Activated CD4-positive, alpha-beta memory T cell treated with anti-CD3 and anti-CD28 coated beads for 36 hours (primary cell): ENCODE results near the gene OR52H1. TPM values are rescaled to one million over a fixed set of nuclear protein-coding genes. Genes with fewer than 3 reads are reported as not detected.

ENCODE experiments used
- CTCF ChIA-PET: fragments of 350-600 bp; sonication (Branson Sonifier 250); formaldehyde crosslinking; loops from one replicate; lab custom pipeline; 2021; ENCODE audit warnings: antibody characterized with exemption, inconsistent platforms; lab: Charles Lee
- POLR2A ChIA-PET: fragments of 350-600 bp; sonication (Branson Sonifier 250); formaldehyde crosslinking; loops from one replicate; lab custom pipeline; 2021; ENCODE audit warnings: antibody characterized with exemption; lab: Charles Lee
- DNase-seq: peaks from one replicate; pipeline ENCODE4 v3.0.0-alpha.2; 2020
- H3K27ac Mint-ChIP-seq: one replicate; pipeline ENCODE4 v1.8.0; 2021; ENCODE audit warnings: mixed read lengths
- H3K27me3 Mint-ChIP-seq: one replicate; pipeline ENCODE4 v1.8.0; 2021; ENCODE audit warnings: mixed read lengths
- H3K36me3 Mint-ChIP-seq: one replicate; pipeline ENCODE4 v1.8.0; 2021; ENCODE audit warnings: mixed read lengths
- H3K4me1 Mint-ChIP-seq: one replicate; pipeline ENCODE4 v1.8.0; 2021; ENCODE audit warnings: low read depth, mixed read lengths
- H3K4me3 Mint-ChIP-seq: one replicate; pipeline ENCODE4 v1.8.0; 2021; ENCODE audit warnings: mild to moderate bottlenecking, mixed read lengths
- H3K9me3 Mint-ChIP-seq: one replicate; pipeline ENCODE4 v1.8.0; 2021; ENCODE audit warnings: mixed read lengths
- intact Hi-C: fragments of 100-400 bp; cut with micrococcal nuclease; formaldehyde crosslinking; loops from one replicate; pipeline ENCODE4 v1.15.1; 2023
- total RNA-seq, 2 experiments: library from RNA; stranded (reverse); gene quantifications; one replicate each; pipeline ENCODE4 v1.2.3, GENCODE V29; 2021

OR52H1 gene
- total RNA-seq, 2 experiments from 2014 or later, result not detected

DNA sequence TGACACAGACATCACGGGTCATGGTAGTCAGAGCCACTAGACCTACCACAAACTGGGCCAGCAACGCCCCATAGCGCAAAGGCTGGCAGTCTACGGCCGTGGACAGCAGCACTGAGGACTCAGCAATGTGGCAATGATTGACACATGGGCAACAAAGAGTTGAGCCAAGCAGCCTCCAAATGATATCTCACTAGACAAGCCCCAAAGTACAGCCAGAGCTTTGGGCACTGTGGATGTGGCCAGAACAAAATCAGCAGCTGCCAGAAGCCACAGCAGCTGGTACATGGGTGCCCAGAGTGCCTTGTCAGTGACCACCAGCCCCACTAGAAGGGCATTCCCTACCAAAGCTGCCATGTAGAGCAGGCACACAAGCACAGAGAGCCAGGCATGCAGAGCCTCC is 20.6 kb downstream of the OR52H1 start:
- DNase-seq, result no peak
- POLR2A ChIA-PET, result no interaction called here
- Mint-ChIP-seq H3K36me3 (no peaks in the 10 kb centered on the region), H3K4me3 (no peak overlapping the region), H3K27me3 (no peaks in the 10 kb centered on the region), H3K4me1 (no peaks in the 10 kb centered on the region), H3K27ac (no peak overlapping the region), H3K9me3 (no peaks in the 10 kb centered on the region)
- intact Hi-C loops, result no loop called here
- CTCF ChIA-PET, result no interaction called here

DNA sequence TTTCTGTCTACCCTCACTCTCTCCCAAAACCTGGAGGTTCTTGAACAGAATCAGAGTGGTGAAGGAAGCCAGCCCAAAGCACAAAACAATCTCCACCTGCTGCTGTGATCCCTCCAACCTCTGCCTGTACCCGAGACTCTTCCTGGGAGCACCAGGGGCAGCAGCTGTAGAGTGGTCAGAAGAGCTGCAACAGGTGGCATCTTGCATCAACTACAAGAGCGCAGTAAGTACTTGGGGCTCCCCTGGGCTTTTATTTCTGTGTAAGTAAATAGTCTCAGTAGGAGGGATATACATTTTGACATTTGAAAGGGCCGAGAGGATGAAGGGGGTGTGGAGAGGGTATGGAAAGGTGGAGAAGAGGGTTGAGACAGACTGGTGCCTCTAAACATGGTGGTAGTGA is 23.6 kb downstream of the OR52H1 start:
- ChIA-PET CTCF (no interaction called here), POLR2A (no interaction called here)
- Mint-ChIP-seq H3K4me1 (no peaks in the 10 kb centered on the region), H3K4me3 (no peak overlapping the region), H3K9me3 (no peaks in the 10 kb centered on the region), H3K27ac (no peak overlapping the region), H3K27me3 (no peaks in the 10 kb centered on the region), H3K36me3 (no peaks in the 10 kb centered on the region)
- no peak for DNase-seq
- intact Hi-C loops, result no loop called here

DNA sequence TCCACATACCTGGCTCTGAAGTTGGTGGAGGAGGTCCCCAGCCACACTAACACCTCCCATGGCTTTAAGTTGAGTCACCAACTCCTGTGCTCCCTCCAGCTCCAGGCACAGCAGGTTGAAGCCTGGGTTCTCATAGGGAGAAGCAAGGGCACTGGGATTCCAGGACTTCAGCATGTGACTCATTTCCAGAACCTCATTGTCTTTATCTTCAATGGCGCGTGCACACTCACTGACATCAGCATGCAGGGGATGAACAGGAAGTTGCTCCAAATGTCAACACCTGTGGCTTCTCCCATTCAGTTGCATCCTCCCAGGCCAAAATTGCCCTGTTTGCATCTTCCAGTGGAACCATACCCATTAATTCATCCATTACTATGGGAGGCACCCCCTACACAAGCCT is 26.0 kb downstream of the OR52H1 start:
- ChIA-PET POLR2A (no interaction called here), CTCF (no interaction called here)
- Mint-ChIP-seq H3K4me3 (no peak overlapping the region), H3K9me3 (no peaks in the 10 kb centered on the region), H3K4me1 (no peaks in the 10 kb centered on the region), H3K36me3 (no peaks in the 10 kb centered on the region), H3K27ac (no peak overlapping the region), H3K27me3 (no peaks in the 10 kb centered on the region)
- intact Hi-C loops, result no loop called here
- DNase-seq, result no peak

GRCh38 chr11:5521540-5521939 is 26.8 kb downstream of the OR52H1 start:
- POLR2A ChIA-PET, result no interaction called here
- no peak for DNase-seq
- Mint-ChIP-seq H3K36me3 (no peaks in the 10 kb centered on the region), H3K27ac (no peak overlapping the region), H3K4me3 (no peak overlapping the region), H3K27me3 (no peaks in the 10 kb centered on the region), H3K4me1 (no peaks in the 10 kb centered on the region), H3K9me3 (no peaks in the 10 kb centered on the region)
- intact Hi-C loops, result no loop called here
- CTCF ChIA-PET, result no interaction called here

DNA sequence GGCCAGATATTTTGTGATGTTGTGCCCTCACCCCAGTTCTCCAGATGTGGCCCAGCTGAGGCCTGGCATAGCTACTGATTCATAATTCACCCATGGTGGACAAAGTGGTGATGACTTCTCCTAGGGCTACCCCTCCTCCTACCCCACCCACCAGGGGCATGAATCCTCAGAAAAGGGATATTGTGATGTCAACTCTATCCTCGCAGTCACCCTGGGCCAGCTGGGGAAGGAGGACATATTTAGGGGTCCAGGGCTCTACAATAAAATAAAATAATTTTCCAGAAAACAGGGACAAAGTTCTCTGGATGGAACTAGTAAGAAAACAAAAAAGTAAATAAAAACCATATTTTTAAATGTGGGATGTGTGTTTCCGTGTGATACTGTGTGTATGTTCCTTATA is 31.7 kb downstream of the OR52H1 start, which contains the start of gene UBQLNL:
UBQLNL (minus strand) TSS at position 101 of the 400 bp plus-strand sequence. CDS start 258 bp downstream, outside the sequence.
- H3K27ac Mint-ChIP-seq, result no peak within 1 kb of the TSS
- no peaks in the 10 kb centered on the region for H3K36me3 Mint-ChIP-seq
- POLR2A ChIA-PET, result no interaction called here
- no peaks in the 10 kb centered on the region for H3K4me1 Mint-ChIP-seq
- no peak within 1 kb of the TSS for H3K4me3 Mint-ChIP-seq
- no peak for DNase-seq
- no peaks in the 10 kb centered on the region for H3K9me3 Mint-ChIP-seq
- intact Hi-C loops, result no loop called here
- H3K27me3 Mint-ChIP-seq, result no peaks in the 10 kb centered on the region
- CTCF ChIA-PET, result no interaction called here

GRCh38 chr11:5514841-5515240 is 33.5 kb downstream of the OR52H1 start:
- DNase-seq, result no peak
- Mint-ChIP-seq H3K4me3 (no peak overlapping the region), H3K36me3 (no peaks in the 10 kb centered on the region), H3K27me3 (no peaks in the 10 kb centered on the region), H3K27ac (no peak overlapping the region), H3K9me3 (no peaks in the 10 kb centered on the region), H3K4me1 (no peaks in the 10 kb centered on the region)
- intact Hi-C loops, result no loop called here
- CTCF ChIA-PET, result interaction anchor here (0.8 kb wide), 1 partner anchor 14 kb away, joined by 3 read pairs; no protein-coding TSS in a partner anchor
- POLR2A ChIA-PET, result no interaction called here

- POLR2A ChIA-PET, result no interaction called here
These were observed 38.5 kb downstream of the OR52H1 start, which contains the start of gene UBQLN3 for GRCh38 chr11:5509803-5510202. Gene UBQLN3 (minus strand): TSS chr11:5509957. CDS start chr11:5509558, 399 bp downstream.

GRCh38 chr11:5508605-5509004 is 39.7 kb downstream of the OR52H1 start:
- ChIA-PET POLR2A (no interaction called here), CTCF (no interaction called here)
- no peak overlapping the region for H3K4me3 Mint-ChIP-seq
- no peaks in the 10 kb centered on the region for H3K9me3 Mint-ChIP-seq
- intact Hi-C loops, result no loop called here
- DNase-seq, result no peak
- H3K27ac Mint-ChIP-seq, result no peak overlapping the region
- H3K36me3 Mint-ChIP-seq, result no peaks in the 10 kb centered on the region
- no peaks in the 10 kb centered on the region for H3K4me1 Mint-ChIP-seq
- H3K27me3 Mint-ChIP-seq, result no peaks in the 10 kb centered on the region

More at GRCh38 chr11:5509803-5510202, 38.5 kb downstream of the OR52H1 start, which contains the start of gene UBQLN3:
- H3K27ac Mint-ChIP-seq, result no peak within 1 kb of the TSS
- no peak within 1 kb of the TSS for H3K4me3 Mint-ChIP-seq
- CTCF ChIA-PET, result no interaction called here
- H3K27me3 Mint-ChIP-seq, result no peaks in the 10 kb centered on the region
- intact Hi-C loops, result no loop called here
- no peaks in the 10 kb centered on the region for H3K9me3 Mint-ChIP-seq
- H3K36me3 Mint-ChIP-seq, result no peaks in the 10 kb centered on the region
- H3K4me1 Mint-ChIP-seq, result no peaks in the 10 kb centered on the region
- no peak for DNase-seq

DNA sequence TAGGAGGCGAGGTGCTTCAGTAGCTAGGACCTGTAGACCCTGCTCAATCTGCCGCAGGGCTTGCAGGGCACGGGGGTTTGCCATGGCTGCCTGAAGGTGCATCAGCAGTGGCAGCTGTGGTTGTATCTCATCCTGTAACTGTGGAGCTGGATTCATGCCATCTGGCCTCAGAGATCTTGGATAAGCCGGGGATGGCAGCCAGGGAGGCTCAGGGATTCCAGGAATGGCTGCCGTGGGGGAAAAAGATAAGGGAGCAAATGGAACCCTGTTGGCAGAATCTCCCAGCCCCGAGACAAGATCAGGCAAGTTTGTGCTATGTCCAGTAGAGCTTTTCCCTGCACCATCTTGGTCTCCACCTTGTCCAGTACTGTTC is 40.4 kb downstream of the OR52H1 start:
- no peaks in the 10 kb centered on the region for H3K36me3 Mint-ChIP-seq
- no peak overlapping the region for H3K27ac Mint-ChIP-seq
- no peaks in the 10 kb centered on the region for H3K27me3 Mint-ChIP-seq
- no peak for DNase-seq
- no peak overlapping the region for H3K4me3 Mint-ChIP-seq
- ChIA-PET CTCF (no interaction called here), POLR2A (no interaction called here)
- H3K9me3 Mint-ChIP-seq, result no peaks in the 10 kb centered on the region
- H3K4me1 Mint-ChIP-seq, result no peaks in the 10 kb centered on the region
- intact Hi-C loops, result no loop called here

DNA sequence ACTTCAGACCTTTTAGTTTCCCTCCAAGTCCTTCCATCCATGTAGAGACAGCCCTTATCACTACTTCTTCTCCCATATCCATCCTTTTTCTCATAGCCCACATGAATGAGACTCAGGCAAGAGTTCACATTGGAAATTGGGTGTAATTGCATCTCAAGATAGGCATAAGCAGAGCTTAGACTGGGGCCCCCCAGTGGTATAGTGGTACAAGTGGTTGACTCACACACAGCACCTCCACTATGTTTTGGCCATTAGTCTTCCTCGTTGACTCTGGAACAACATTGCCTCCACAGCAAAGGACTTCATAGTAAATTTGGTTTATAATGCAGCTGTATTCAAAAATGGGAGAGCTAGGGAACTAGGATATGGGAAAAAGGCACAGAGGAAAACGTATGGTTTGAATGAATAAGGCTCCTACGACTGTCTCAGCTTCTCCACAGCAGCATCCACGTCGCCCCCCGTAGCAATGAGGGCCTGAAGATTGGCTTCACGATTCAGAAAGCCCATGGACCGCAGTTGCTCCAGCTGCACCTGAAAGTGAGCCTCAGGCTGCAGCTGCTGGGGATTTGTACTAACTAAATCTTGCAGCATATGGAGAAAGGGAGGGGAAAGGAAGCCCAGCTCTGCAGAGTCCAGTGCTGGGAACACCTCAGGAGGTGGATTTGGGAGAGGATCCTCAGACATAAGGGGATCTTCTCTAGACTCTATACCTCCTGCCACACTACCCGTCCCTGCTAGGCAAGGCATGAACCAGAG is 41.0 kb downstream of the OR52H1 start:
- POLR2A ChIA-PET, result no interaction called here
- CTCF ChIA-PET, result interaction anchor here (1.5 kb wide), 1 partner anchor 383 kb away, joined by 3 read pairs; no protein-coding TSS in a partner anchor
- no peaks in the 10 kb centered on the region for H3K36me3 Mint-ChIP-seq

DNA sequence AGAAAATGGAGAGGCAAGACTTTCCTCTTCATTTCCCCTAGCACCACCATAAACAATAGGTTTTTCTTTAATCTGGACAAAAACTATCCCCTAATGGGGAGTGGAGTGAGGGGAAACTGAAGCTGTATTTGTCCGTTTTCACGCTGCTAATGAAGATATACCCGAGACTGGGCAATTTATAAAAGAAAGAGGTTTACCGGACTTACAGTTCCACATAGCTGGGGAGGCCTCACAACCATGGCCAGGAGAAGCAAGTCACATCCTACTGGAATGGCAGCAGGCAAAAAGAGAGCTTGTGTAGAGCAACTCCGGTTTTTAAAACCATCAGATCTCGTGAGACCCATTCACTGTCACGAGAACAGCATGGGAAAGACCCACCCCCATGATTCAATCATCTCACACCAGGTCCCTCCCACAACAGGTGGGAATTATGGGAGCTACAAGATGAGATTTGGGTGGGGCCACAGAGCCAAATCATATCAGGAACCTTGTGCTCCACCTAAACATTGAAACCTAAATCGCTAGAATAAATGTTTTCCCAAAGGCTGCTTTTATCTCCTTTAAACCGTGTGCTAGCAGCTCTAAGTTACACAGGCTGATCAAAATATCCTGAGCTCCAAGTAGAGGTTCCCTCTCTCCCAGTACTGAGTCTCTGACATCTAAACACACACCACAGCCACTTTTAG is 42.8 kb downstream of the OR52H1 start:
- Mint-ChIP-seq H3K36me3 (no peaks in the 10 kb centered on the region), H3K4me3 (no peak overlapping the region), H3K27me3 (peaks cover 1% of the 10 kb centered on the region), H3K27ac (no peak overlapping the region), H3K9me3 (no peaks in the 10 kb centered on the region), H3K4me1 (no peaks in the 10 kb centered on the region)
- ChIA-PET CTCF (interaction anchor here (1.5 kb wide), 1 partner anchor 381 kb away, joined by 3 read pairs; no protein-coding TSS in a partner anchor), POLR2A (no interaction called here)
- intact Hi-C loops, result no loop called here
- DNase-seq, result no peak

More for the DNA sequence above, 41.0 kb downstream of the OR52H1 start:
- Mint-ChIP-seq H3K9me3 (no peaks in the 10 kb centered on the region), H3K4me1 (no peaks in the 10 kb centered on the region), H3K27ac (no peak overlapping the region), H3K4me3 (no peak overlapping the region), H3K27me3 (no peaks in the 10 kb centered on the region)
- intact Hi-C loops, result no loop called here
- DNase-seq, result no peak

GRCh38 chr11:5504403-5504921 is 43.9 kb downstream of the OR52H1 start:
- Mint-ChIP-seq H3K4me3 (no peak overlapping the region), H3K9me3 (no peaks in the 10 kb centered on the region), H3K4me1 (no peaks in the 10 kb centered on the region), H3K27me3 (peaks cover 1% of the 10 kb centered on the region), H3K36me3 (no peaks in the 10 kb centered on the region), H3K27ac (no peak overlapping the region)
- intact Hi-C loops, result no loop called here
- ChIA-PET CTCF (no interaction called here), POLR2A (no interaction called here)
- no peak for DNase-seq
